Hepatocyte (in vitro differentiated cells): ENCODE measurements around the gene ADAMTS4. TPM values are rescaled to one million over a fixed set of nuclear protein-coding genes. Genes with fewer than 3 reads are reported as not detected.

Experiments
- DNase-seq: peaks from one replicate; pipeline ENCODE4 v3.0.0-alpha.2; 2016; ENCODE audit warnings: low spot score
- H2AFZ ChIP-seq: fragments of 200-600 bp; sonication (generic); 2 replicates; pipeline ENCODE4 v1.6.0; 2016; ENCODE audit warnings: antibody characterized with exemption, mild to moderate bottlenecking
- H3K27ac ChIP-seq: fragments of 200-600 bp; sonication (generic); 2 replicates; pipeline ENCODE4 v1.5.1; 2016; ENCODE audit warnings: mild to moderate bottlenecking
- H3K27me3 ChIP-seq: fragments of 200-600 bp; sonication (generic); 2 replicates; pipeline ENCODE4 v1.6.1; 2016
- H3K36me3 ChIP-seq: fragments of 200-600 bp; sonication (generic); replicated peaks from 2 replicates; pipeline ENCODE4 v1.5.1; 2016; ENCODE audit warnings: low read depth; ENCODE audit not compliant: insufficient read depth
- H3K4me1 ChIP-seq: fragments of 200-600 bp; sonication (generic); 2 replicates; pipeline ENCODE4 v1.5.1; 2016; ENCODE audit warnings: mild to moderate bottlenecking, moderate library complexity; ENCODE audit not compliant: insufficient read depth
- H3K4me2 ChIP-seq: fragments of 200-600 bp; sonication (generic); 2 replicates; pipeline ENCODE4 v1.6.0; 2016
- H3K4me3 ChIP-seq: fragments of 200-600 bp; sonication (generic); 2 replicates; pipeline ENCODE4 v1.5.1; 2016; ENCODE audit warnings: mild to moderate bottlenecking
- H3K79me2 ChIP-seq: fragments of 200-600 bp; sonication (generic); 2 replicates; pipeline ENCODE4 v1.6.0; 2017; ENCODE audit warnings: mild to moderate bottlenecking
- H3K9me2 ChIP-seq: fragments of 200-600 bp; sonication (generic); replicated peaks from 2 replicates; pipeline ENCODE4 v1.6.0; 2017; ENCODE audit warnings: mild to moderate bottlenecking; ENCODE audit not compliant: insufficient read depth
- H3K9me3 ChIP-seq: fragments of 200-600 bp; sonication (generic); 2 replicates; pipeline ENCODE4 v1.5.1; 2016; ENCODE audit warnings: low read depth, mild to moderate bottlenecking
- H4K20me1 ChIP-seq: fragments of 200-600 bp; sonication (generic); 2 replicates; pipeline ENCODE4 v1.6.0; 2016; ENCODE audit warnings: mild to moderate bottlenecking; ENCODE audit not compliant: insufficient read depth, poor library complexity, severe bottlenecking
- CTCF ChIP-seq: fragments of 200-600 bp; sonication (generic); IDR thresholded peaks from 2 replicates; pipeline ENCODE4 v1.5.1; 2016; ENCODE audit warnings: antibody characterized with exemption, mild to moderate bottlenecking; ENCODE audit not compliant: poor library complexity
- EZH2 ChIP-seq: fragments of 200-600 bp; sonication (generic); IDR thresholded peaks from 2 replicates; pipeline ENCODE4 v1.6.1; 2016; ENCODE audit warnings: antibody characterized with exemption, mild to moderate bottlenecking, borderline replicate concordance
- EZH2phosphoT487 ChIP-seq: fragments of 200-600 bp; sonication (generic); IDR thresholded peaks from one replicate; pipeline ENCODE4 v1.6.1; 2018; ENCODE audit warnings: antibody characterized with exemption, mild to moderate bottlenecking, low read depth, moderate library complexity; ENCODE audit not compliant: unreplicated experiment, severe bottlenecking
- WGBS: methylation state at CpG from one replicate; pipeline ENCODE4 v1.1.6; 2016; ENCODE audit warnings: low lambda C conversion rate; ENCODE audit errors: missing lambda C conversion rate; 5-methylcytosine and 5-hydroxymethylcytosine counted together
- polyA plus RNA-seq: library from polyadenylated mRNA; unstranded; fragments of >200 nt; fragmentation: Nextera tagmentation; extraction: Ambion mirVana; gene quantifications from 2 replicates; pipeline ENCODE4 v1.2.1, GENCODE V29; 2016
- total RNA-seq: library from RNA; depleted of rRNA; stranded (reverse); fragments of >200 nt; gene quantifications from 2 replicates; pipeline ENCODE4 v1.2.3, GENCODE V29; 2014

The ADAMTS4 gene
- total and polyA plus RNA-seq, 2 experiments from 2014 or later, result 2.3 to 6.1 TPM

DNA sequence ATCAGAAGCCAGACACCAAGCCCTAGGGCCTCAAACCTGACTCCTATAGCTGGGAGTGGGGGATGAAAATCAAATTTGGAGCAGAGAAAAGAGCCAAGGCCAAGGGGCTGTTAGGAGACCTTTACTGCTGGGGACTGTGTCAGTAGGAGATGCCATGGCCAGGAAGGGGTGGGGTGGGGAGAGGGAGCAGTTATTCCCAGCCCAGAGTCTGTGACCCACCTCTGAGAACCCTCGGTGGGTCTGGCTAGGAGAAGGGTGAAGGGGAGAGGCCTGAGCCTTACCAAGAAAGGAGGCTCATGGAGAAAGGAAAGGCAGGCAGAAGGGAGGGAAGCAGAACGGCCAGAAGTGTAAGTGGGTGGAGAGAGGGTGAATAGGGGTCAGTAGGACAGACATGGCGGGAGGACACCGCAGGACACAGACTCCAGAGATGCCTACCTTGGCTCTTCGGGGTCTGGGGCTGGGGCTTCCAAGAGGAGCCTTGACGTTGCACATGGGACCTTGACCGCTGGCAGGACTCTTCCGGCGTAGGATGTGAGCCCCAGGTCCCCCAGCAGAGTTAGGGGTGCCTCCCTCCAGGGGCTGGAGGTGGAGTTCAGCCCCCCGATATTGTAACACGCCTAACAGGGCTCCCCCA is 1.2 kb downstream of the ADAMTS4 start:
- H2AFZ ChIP-seq, result no peak overlapping the region
- H3K9me3 ChIP-seq, result no peaks in the 10 kb centered on the region
- DNase-seq, result no peak
- WGBS, result 76% methylated on average over 11 of the region's 11 CpGs
- peak overlapping the region; percentile 76 for H3K4me2 ChIP-seq
- TF ChIP-seq EZH2phosphoT487, result no peak
- TF ChIP-seq CTCF, result no peak
- TF ChIP-seq EZH2, result no peak
- H3K4me3 ChIP-seq, result no peak overlapping the region
- peak overlapping the region; percentile 96 for H3K27ac ChIP-seq
- no peaks in the 10 kb centered on the region for H4K20me1 ChIP-seq
- H3K4me1 ChIP-seq, result peaks cover 35% of the 10 kb centered on the region
- H3K79me2 ChIP-seq, result peaks cover 2% of the 10 kb centered on the region
- H3K9me2 ChIP-seq, result no peaks in the 10 kb centered on the region
- H3K36me3 ChIP-seq, result no peaks in the 10 kb centered on the region
- no peaks in the 10 kb centered on the region for H3K27me3 ChIP-seq

DNA sequence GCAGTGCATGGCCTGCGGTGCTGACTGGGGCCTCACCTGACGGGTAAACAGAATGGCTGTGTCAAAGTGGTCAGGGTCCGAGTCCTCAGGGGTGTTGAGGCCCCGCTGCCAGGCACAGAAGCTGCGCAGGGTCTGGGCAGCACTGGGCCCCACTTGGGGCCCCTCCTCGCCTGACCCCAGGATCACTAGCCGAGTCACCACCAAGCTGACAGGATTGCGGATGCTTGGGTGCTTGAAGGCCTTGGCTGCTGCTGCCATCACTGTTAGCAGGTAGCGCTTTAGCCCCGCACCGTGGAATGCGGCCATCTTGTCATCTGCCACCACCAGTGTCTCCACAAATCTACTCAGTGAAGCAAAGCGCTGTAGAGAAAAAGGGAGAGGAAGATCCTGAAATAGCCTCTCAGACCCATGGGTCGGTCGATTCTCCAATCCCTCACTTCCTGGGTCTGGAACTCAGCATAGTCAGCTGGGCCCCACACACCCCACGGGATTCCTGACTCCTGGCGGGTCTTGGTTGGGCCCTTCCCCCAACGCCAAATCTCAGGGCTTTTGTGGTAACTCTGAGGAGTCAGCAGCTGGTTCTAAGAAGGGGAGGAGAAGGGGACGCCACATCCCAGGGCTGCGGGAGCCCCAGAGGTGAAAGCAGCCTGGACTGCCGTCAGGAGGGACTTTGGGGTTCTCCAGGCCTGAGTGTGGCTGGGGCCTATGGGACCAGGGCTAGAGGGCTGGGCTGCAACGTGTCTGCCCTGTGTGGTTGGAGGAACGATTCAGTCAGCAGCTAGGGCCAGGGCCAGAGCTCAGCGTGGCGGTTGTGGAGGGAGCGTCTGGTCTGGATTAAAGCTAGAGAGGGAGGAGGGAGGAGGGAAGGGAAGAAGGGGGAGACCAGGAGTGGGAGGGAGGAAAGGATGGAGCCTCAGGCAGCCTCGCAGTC is 2.1 kb downstream of the ADAMTS4 start:
- H3K4me2 ChIP-seq, result peak overlapping the region; percentile 76
- H3K9me3 ChIP-seq, result no peaks in the 10 kb centered on the region
- TF ChIP-seq EZH2phosphoT487, result no peak
- no peak for TF ChIP-seq CTCF
- no peak for TF ChIP-seq EZH2
- H3K36me3 ChIP-seq, result no peaks in the 10 kb centered on the region
- H3K79me2 ChIP-seq, result no peaks in the 10 kb centered on the region
- peak overlapping the region; percentile 96 for H3K27ac ChIP-seq
- H4K20me1 ChIP-seq, result no peaks in the 10 kb centered on the region
- H3K9me2 ChIP-seq, result no peaks in the 10 kb centered on the region
- no peaks in the 10 kb centered on the region for H3K27me3 ChIP-seq
- no peak overlapping the region for H3K4me3 ChIP-seq
- peak; percentile 73 for DNase-seq
- 66% methylated on average over 27 of the region's 27 CpGs for WGBS
- peaks cover 35% of the 10 kb centered on the region for H3K4me1 ChIP-seq
- H2AFZ ChIP-seq, result peak overlapping the region; percentile 25

GRCh38 chr1:161196111-161196510 is 2.7 kb downstream of the ADAMTS4 start:
- no peak for TF ChIP-seq EZH2
- TF ChIP-seq EZH2phosphoT487, result no peak
- TF ChIP-seq CTCF, result no peak
- 95% methylated on average over 7 of the region's 7 CpGs for WGBS
- Histone ChIP-seq H3K4me1 (peaks cover 28% of the 10 kb centered on the region), H3K36me3 (no peaks in the 10 kb centered on the region), H3K4me3 (no peak overlapping the region), H3K9me3 (no peaks in the 10 kb centered on the region), H3K27me3 (no peaks in the 10 kb centered on the region), H4K20me1 (no peaks in the 10 kb centered on the region), H2AFZ (no peak overlapping the region), H3K27ac (peak overlapping the region; percentile 96), H3K79me2 (no peaks in the 10 kb centered on the region), H3K9me2 (no peaks in the 10 kb centered on the region), H3K4me2 (peak overlapping the region; percentile 76)
- no peak for DNase-seq
